Measurements from ENCODE around the gene TAF8.

TAF8 gene

GRCh38 chr6:42066156-42066675 lies 15.9 kb downstream of the TAF8 start:
- no peak for DNase-seq

- DNase-seq = no peak
These were observed 17.8 kb downstream of the TAF8 start for GRCh38 chr6:42068173-42068572.

- DNase-seq = no peak
These were observed 18.7 kb downstream of the TAF8 start for GRCh38 chr6:42068872-42069522.

- DNase-seq = no peak
These were observed 21.7 kb downstream of the TAF8 start for GRCh38 chr6:42071881-42072583.

- no peak for DNase-seq
These were observed 23.0 kb downstream of the TAF8 start for GRCh38 chr6:42073287-42073686.

- peak; percentile 85 for DNase-seq
These were observed 25.0 kb downstream of the TAF8 start for GRCh38 chr6:42075159-42075838.

GRCh38 chr6:42078386-42078785 lies 28.1 kb downstream of the TAF8 start:
- DNase-seq = no peak

- DNase-seq = no peak
These were observed 29.7 kb downstream of the TAF8 start for GRCh38 chr6:42079941-42080464.

- DNase-seq = no peak
These were observed 33.2 kb downstream of the TAF8 start for GRCh38 chr6:42083530-42083929.

- no peak for DNase-seq
These were observed 34.6 kb downstream of the TAF8 start for GRCh38 chr6:42084889-42085288.

GRCh38 chr6:42086046-42087035 lies 36.0 kb downstream of the TAF8 start:
- DNase-seq = no peak

- DNase-seq = no peak
These were observed 37.8 kb downstream of the TAF8 start for GRCh38 chr6:42088101-42088591.

- no peak for DNase-seq
These were observed 40.7 kb downstream of the TAF8 start for GRCh38 chr6:42090819-42091717.

- no peak for DNase-seq
These were observed 41.3 kb downstream of the TAF8 start for GRCh38 chr6:42091718-42092023.

GRCh38 chr6:42093582-42094329 lies 43.4 kb downstream of the TAF8 start:
- no peak for DNase-seq

- DNase-seq = no peak
These were observed 44.8 kb downstream of the TAF8 start for GRCh38 chr6:42095094-42095493.

GRCh38 chr6:42095776-42096541 lies 45.6 kb downstream of the TAF8 start:
- DNase-seq = no peak

- DNase-seq = no peak
These were observed 49.2 kb downstream of the TAF8 start for GRCh38 chr6:42099340-42100028.

Measured in femur (tissue), 1 donor.